Caco-2 (cell line): Measurements from ENCODE around the gene PLEKHG3. TPM values are rescaled to one million over a fixed set of nuclear protein-coding genes. Genes with fewer than 3 reads are reported as not detected.

Experiments used
- BruUV-seq: library from RNA; stranded (reverse); fragments of 400-500 nt; replicated peaks from 2 replicates; lab custom pipeline; 2021; lab: Mats Ljungman, UMichigan
- CTCF ChIA-PET: fragments of 300-600 bp; sonication (Branson Sonifier 250); formaldehyde crosslinking; loops from one replicate; lab custom pipeline; 2022; ENCODE audit warnings: antibody characterized with exemption; lab: Charles Lee
- POLR2A ChIA-PET: fragments of 300-600 bp; sonication (Branson Sonifier 250); formaldehyde crosslinking; loops from one replicate; lab custom pipeline; 2022; ENCODE audit warnings: antibody characterized with exemption; lab: Charles Lee
- DNase-seq, 2 experiments: peaks; one replicate each; pipeline versions ENCODE4 v3.0.0 to v3.0.0-alpha.2; 2020 to 2022
- H3K27me3 ChIP-seq: replicated peaks from 2 replicates; pipeline ENCODE4 v1.6.0; 2011; ENCODE audit warnings: low read length; ENCODE audit not compliant: control insufficient read depth, insufficient read depth
- H3K36me3 ChIP-seq: 2 replicates; pipeline ENCODE4 v1.5.1; 2011; ENCODE audit warnings: low read length; ENCODE audit not compliant: control insufficient read depth, insufficient read depth
- H3K4me1 ChIP-seq: fragments of 250-450 bp; sonication (Bioruptor Pico); 2 replicates; pipeline ENCODE4 v1.5.1; 2020; ENCODE audit warnings: mild to moderate bottlenecking
- H3K4me3 ChIP-seq: 2 replicates; pipeline ENCODE4 v1.5.1; 2011; ENCODE audit warnings: low read depth, mild to moderate bottlenecking, control low read depth, low read length
- H3K9me3 ChIP-seq: fragments of 250-450 bp; sonication (Bioruptor Pico); 2 replicates; pipeline ENCODE4 v1.5.1; 2020; ENCODE audit warnings: mild to moderate bottlenecking, moderate library complexity
- H3K27ac Mint-ChIP-seq: one replicate; pipeline ENCODE4 v1.8.0; 2022; ENCODE audit warnings: mixed read lengths; ENCODE audit not compliant: unreplicated experiment
- H3K27me3 Mint-ChIP-seq: one replicate; pipeline ENCODE4 v1.8.0; 2022; ENCODE audit warnings: mixed read lengths; ENCODE audit not compliant: insufficient read depth, unreplicated experiment
- H3K36me3 Mint-ChIP-seq: one replicate; pipeline ENCODE4 v1.8.0; 2022; ENCODE audit warnings: mild to moderate bottlenecking, mixed read lengths; ENCODE audit not compliant: insufficient read depth, unreplicated experiment
- H3K4me1 Mint-ChIP-seq: one replicate; pipeline ENCODE4 v1.8.0; 2022; ENCODE audit warnings: low read depth, mixed read lengths; ENCODE audit not compliant: unreplicated experiment
- H3K4me3 Mint-ChIP-seq: one replicate; pipeline ENCODE4 v1.8.0; 2022; ENCODE audit warnings: mild to moderate bottlenecking, moderate library complexity, mixed read lengths; ENCODE audit not compliant: unreplicated experiment
- H3K9me3 Mint-ChIP-seq: one replicate; pipeline ENCODE4 v1.8.0; 2022; ENCODE audit warnings: mixed read lengths; ENCODE audit not compliant: unreplicated experiment
- intact Hi-C: fragments of 100-400 bp; cut with micrococcal nuclease; formaldehyde crosslinking; loops from one replicate; pipeline ENCODE4 v1.10.0; 2022; ENCODE audit not compliant: unreplicated experiment
- total RNA-seq: library from RNA; stranded (reverse); gene quantifications from 2 replicates; pipeline ENCODE4 v1.2.3, GENCODE V29; 2022
- TF ChIP-seq, protein P1 (sequence below), 2 experiments: fragments of 200-600 bp in 1 of 2; IDR thresholded peaks; 1 replicate in 1 of 2; 2 replicates in 1 of 2; pipeline versions ENCODE4 v1.5.1 to v1.8.0; 2011 to 2022; ENCODE audit warnings: antibody characterized with exemption in 1 of 2, control low read depth in 1 of 2, inconsistent platforms in 1 of 2, low read depth in 1 of 2, low read length in 1 of 2, mild to moderate bottlenecking in 1 of 2, moderate library complexity in 1 of 2; ENCODE audit not compliant: insufficient read depth in 1 of 2, severe bottlenecking in 1 of 2, unreplicated experiment in 1 of 2

PLEKHG3 gene
- total RNA-seq, 1 experiment from 2014 or later, result 85.9 TPM

GRCh38 chr14:64784006-64784405 is 79.8 kb downstream of the PLEKHG3 start:
- Histone ChIP-seq H3K9me3 (no peaks in the 10 kb centered on the region), H3K4me1 (no peaks in the 10 kb centered on the region), H3K27me3 (no peaks in the 10 kb centered on the region), H3K4me3 (no peak overlapping the region), H3K36me3 (no peaks in the 10 kb centered on the region)
- CTCF ChIA-PET, result no interaction called here
- H3K4me3 Mint-ChIP-seq, result no peak overlapping the region
- no peak for DNase-seq
- BruUV-seq, result no TSS peak
- TF ChIP-seq, protein P1, sequence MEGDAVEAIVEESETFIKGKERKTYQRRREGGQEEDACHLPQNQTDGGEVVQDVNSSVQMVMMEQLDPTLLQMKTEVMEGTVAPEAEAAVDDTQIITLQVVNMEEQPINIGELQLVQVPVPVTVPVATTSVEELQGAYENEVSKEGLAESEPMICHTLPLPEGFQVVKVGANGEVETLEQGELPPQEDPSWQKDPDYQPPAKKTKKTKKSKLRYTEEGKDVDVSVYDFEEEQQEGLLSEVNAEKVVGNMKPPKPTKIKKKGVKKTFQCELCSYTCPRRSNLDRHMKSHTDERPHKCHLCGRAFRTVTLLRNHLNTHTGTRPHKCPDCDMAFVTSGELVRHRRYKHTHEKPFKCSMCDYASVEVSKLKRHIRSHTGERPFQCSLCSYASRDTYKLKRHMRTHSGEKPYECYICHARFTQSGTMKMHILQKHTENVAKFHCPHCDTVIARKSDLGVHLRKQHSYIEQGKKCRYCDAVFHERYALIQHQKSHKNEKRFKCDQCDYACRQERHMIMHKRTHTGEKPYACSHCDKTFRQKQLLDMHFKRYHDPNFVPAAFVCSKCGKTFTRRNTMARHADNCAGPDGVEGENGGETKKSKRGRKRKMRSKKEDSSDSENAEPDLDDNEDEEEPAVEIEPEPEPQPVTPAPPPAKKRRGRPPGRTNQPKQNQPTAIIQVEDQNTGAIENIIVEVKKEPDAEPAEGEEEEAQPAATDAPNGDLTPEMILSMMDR (IDR thresholded peaks at IDR 0.05; ENCODE audit: insufficient read depth in 1 of 2, low read depth in 1 of 2, low read length in 1 of 2, severe bottlenecking in 1 of 2, unreplicated experiment in 1 of 2), result no peak
- H3K27me3 Mint-ChIP-seq, result no peaks in the 10 kb centered on the region
- no peaks in the 10 kb centered on the region for H3K4me1 Mint-ChIP-seq
- no peaks in the 10 kb centered on the region for H3K36me3 Mint-ChIP-seq
- no peak overlapping the region for H3K27ac Mint-ChIP-seq
- H3K9me3 Mint-ChIP-seq, result peaks cover 9% of the 10 kb centered on the region
- POLR2A ChIA-PET, result no interaction called here
- intact Hi-C loops, result no loop called here

- BruUV-seq, result no TSS peak
- H3K4me3 ChIP-seq, result no peak overlapping the region
- Mint-ChIP-seq H3K9me3 (no peaks in the 10 kb centered on the region), H3K27ac (no peak overlapping the region), H3K27me3 (no peaks in the 10 kb centered on the region), H3K4me3 (no peak overlapping the region), H3K4me1 (no peaks in the 10 kb centered on the region), H3K36me3 (no peaks in the 10 kb centered on the region)
- H3K27me3 ChIP-seq, result no peaks in the 10 kb centered on the region
- no peaks in the 10 kb centered on the region for H3K4me1 ChIP-seq
- DNase-seq, result no peak
- no peaks in the 10 kb centered on the region for H3K36me3 ChIP-seq
- POLR2A ChIA-PET, result no interaction called here
- intact Hi-C loops, result no loop called here
- TF ChIP-seq, protein P1 (IDR thresholded peaks at IDR 0.05; ENCODE audit: insufficient read depth in 1 of 2, low read depth in 1 of 2, low read length in 1 of 2, severe bottlenecking in 1 of 2, unreplicated experiment in 1 of 2), result no peak
- CTCF ChIA-PET, result no interaction called here
- no peaks in the 10 kb centered on the region for H3K9me3 ChIP-seq
Observed at GRCh38 chr14:64786296-64787149, 82.3 kb downstream of the PLEKHG3 start.

GRCh38 chr14:64787619-64788018 is 83.4 kb downstream of the PLEKHG3 start:
- Histone ChIP-seq H3K9me3 (no peaks in the 10 kb centered on the region), H3K4me3 (no peak overlapping the region), H3K4me1 (no peaks in the 10 kb centered on the region), H3K27me3 (no peaks in the 10 kb centered on the region), H3K36me3 (no peaks in the 10 kb centered on the region)
- H3K27ac Mint-ChIP-seq, result no peak overlapping the region
- ChIA-PET CTCF (no interaction called here), POLR2A (no interaction called here)
- H3K4me3 Mint-ChIP-seq, result no peak overlapping the region
- H3K36me3 Mint-ChIP-seq, result no peaks in the 10 kb centered on the region
- H3K27me3 Mint-ChIP-seq, result no peaks in the 10 kb centered on the region
- no peak for DNase-seq
- H3K9me3 Mint-ChIP-seq, result no peaks in the 10 kb centered on the region
- TF ChIP-seq, protein P1 (IDR thresholded peaks at IDR 0.05; ENCODE audit: insufficient read depth in 1 of 2, low read depth in 1 of 2, low read length in 1 of 2, severe bottlenecking in 1 of 2, unreplicated experiment in 1 of 2), result no peak
- intact Hi-C loops, result no loop called here
- BruUV-seq, result no TSS peak
- no peaks in the 10 kb centered on the region for H3K4me1 Mint-ChIP-seq
